HG03280 (cell line): ENCODE data around the gene GRIK1.

Experiments used
- ATAC-seq: cut with Tn5 transposase; IDR thresholded peaks from one replicate; pipeline ENCODE4 v1.9.1; 2021; ENCODE audit warnings: mild to moderate bottlenecking, moderate library complexity; ENCODE audit not compliant: unreplicated experiment

Gene GRIK1

GRCh38 chr21:29829564-29830275 lies 110.1 kb downstream of the GRIK1 start:
- ATAC-seq = no peak

DNA sequence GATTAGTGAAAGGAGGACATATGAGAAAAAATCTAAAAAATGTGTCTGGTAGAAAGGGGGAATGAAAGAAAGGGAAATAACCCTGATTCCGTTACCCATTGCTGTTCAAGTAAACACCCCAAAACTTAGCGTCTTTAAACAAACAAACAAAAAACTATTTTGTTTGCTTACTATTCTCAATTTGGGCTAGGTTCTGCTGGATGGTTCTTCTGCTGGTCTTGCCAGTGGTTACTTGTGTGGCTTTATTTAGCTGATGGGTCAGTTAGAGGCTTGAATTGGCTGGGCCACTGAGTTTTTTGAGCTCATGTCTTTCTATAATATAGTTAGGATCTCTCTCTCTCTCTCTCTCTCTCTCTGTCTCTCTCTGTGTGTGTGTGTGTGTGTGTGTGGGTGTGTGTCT lies 112.1 kb downstream of the GRIK1 start:
- ATAC-seq = no peak

- no peak for ATAC-seq
Observed at GRCh38 chr21:29827236-29827635, 112.6 kb downstream of the GRIK1 start.

DNA sequence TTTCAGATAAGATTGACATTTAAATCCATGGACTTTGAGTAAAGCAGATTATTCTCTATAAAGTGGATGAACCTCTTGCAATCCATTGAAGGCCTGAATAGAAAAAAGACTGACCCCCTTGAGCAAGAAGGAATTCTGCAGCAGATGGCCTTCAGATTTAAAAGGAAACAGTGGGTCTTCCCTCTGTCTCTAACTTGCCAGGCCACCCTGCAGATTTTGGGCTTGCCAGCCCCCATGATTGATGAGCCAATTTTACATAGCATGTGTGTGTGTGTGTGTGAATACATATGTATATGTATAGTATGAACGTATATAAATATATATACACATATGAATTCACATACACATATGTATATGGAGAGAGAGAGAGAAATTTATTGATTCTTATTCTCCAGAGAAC lies 113.4 kb downstream of the GRIK1 start:
- no peak for ATAC-seq

GRCh38 chr21:29825936-29826335 lies 113.9 kb downstream of the GRIK1 start:
- no peak for ATAC-seq

GRCh38 chr21:29825345-29825744 lies 114.5 kb downstream of the GRIK1 start:
- no peak for ATAC-seq

DNA sequence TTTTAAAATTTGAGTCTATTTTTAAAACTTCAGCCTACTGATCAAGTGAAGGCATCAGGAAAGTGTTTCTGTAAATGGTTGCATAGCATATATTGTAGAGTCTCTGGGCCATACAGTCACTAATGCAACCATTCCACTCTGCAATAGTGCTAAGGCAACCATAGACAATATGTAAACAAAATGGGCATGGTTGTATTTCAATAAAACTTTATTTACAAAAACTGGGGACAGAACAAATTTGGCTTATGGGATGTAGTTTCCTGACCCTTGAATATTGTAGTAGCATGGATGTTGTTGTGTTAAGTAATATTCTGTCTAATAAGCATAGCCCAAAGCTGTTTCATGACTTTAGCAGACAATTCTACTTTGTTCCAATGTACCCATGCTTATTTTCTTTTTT lies 117.7 kb downstream of the GRIK1 start:
- no peak for ATAC-seq

GRCh38 chr21:29821230-29821629 lies 118.6 kb downstream of the GRIK1 start:
- no peak for ATAC-seq

GRCh38 chr21:29819675-29820326 lies 120.0 kb downstream of the GRIK1 start:
- no peak for ATAC-seq

GRCh38 chr21:29818383-29818921 lies 121.3 kb downstream of the GRIK1 start:
- ATAC-seq = no peak

DNA sequence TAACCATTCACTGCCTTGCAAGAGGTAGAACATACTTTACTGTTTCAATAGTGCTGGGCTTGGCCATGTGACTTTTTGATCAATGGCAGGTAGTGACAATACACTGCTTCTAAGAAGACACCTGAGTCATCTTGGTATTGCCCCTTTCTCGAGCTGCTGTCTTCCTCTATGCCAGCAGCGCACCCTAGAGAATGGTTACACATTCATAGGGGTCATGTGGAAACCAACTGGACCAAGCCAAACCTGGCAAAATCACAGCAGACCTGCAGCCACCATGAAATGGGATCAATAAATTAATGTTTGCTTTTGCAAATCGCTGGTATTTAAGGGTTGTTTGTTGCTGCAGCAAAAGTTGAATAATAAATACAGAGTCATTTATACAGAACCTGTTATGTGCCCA lies 122.3 kb downstream of the GRIK1 start:
- ATAC-seq = no peak

DNA sequence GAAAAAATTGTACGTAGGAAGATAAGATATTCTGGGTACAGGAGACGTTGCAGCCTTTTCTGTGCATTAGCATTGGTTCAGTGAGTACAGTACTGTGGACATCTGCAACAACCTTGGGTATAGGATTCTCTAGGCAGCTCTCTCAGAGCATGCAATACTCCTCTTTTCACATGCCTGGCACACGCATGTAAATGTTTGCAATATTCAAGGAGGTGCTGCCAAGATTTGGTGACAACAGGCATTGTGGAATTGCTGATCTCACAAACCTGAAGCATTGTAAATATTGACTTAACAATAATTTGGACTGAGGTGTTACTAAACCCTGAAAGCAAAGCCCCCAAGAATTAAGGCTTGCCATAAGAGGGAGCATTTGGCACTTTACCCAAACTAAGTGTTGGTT lies 126.8 kb downstream of the GRIK1 start:
- no peak for ATAC-seq

GRCh38 chr21:29810871-29811270 lies 128.9 kb downstream of the GRIK1 start:
- no peak for ATAC-seq

- ATAC-seq = no peak
Observed at GRCh38 chr21:29808153-29808552, 131.6 kb downstream of the GRIK1 start.

- ATAC-seq = no peak
Observed at GRCh38 chr21:29805105-29805504, 134.7 kb downstream of the GRIK1 start.

GRCh38 chr21:29803191-29803590 lies 136.6 kb downstream of the GRIK1 start:
- no peak for ATAC-seq

- no peak for ATAC-seq
Observed at GRCh38 chr21:29801122-29801521, 138.7 kb downstream of the GRIK1 start.

DNA sequence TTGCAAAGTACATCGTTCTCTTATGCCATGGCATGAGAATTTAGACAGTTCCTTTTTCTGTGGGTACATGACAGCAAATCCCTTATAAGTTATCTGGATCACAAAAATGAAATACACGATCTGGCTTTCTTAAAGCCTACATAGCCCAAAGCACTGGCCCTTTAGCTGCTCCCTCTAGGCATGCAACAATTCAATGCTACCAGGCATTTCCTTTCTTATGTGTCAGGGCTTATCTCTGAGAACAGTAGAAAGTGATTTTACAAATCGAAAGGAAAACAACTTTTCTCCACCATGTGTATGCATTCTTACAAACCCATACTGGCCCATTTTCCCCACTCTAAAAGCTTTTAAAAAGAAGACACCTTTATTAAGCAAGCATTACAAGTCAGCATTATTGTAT lies 139.7 kb downstream of the GRIK1 start:
- ATAC-seq = no peak

GRCh38 chr21:29798840-29799239 lies 141.0 kb downstream of the GRIK1 start:
- no peak for ATAC-seq

GRCh38 chr21:29797155-29797554 lies 142.6 kb downstream of the GRIK1 start:
- no peak for ATAC-seq

DNA sequence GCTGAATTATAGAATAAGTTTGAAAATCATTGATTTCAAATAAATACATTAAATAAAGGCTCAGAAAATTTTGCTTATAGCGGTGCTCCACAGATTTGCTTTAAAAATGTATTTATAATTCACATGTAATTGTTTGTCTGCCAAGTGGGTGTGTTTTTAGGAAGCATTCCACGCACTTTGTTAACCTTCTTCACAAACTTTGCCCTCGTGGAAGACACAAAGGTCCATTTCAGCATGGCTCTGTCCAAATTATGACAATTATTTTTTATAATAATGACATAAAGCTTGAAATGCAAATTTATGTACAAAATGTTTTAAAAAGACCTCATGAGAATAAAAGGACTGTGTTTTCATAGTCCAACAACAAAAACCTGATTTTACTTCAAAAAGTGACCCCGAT lies 146.1 kb downstream of the GRIK1 start:
- ATAC-seq = no peak

DNA sequence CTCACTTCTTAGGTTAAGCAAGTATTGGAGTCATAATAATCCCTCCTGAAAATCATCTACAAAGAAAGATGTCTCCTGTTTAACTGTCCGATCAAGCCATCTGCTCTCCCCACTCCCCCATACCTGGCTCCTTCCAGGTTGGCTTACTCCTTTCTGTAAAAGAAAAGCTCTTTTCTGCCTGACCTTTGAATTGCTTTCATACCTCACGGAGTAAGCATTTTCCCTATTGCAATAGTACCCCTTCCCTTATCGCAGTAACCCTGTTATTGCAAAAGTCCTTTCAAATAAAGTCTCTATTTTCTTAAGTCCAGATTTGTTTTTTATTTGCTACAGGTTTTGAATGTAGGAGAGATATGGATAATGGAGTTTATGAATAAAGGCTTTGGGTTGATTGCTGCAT lies 150.4 kb downstream of the GRIK1 start:
- no peak for ATAC-seq
